RPMI7951 (cell line): ENCODE data around the gene EHBP1. TPM values are rescaled to one million over a fixed set of nuclear protein-coding genes. Genes with fewer than 3 reads are reported as not detected.
A peak's percentile ranks its signal among the peaks of the same experiment; 100 is the strongest.
"Not testable (repeated sequence)": the region's sequence is repeated elsewhere in the genome, so short reads cannot be mapped to it uniquely, and the experiment has no call there.

ENCODE experiments used
- DNase-seq: peaks from one replicate; pipeline ENCODE4 v3.0.0-alpha.2; 2012; ENCODE audit warnings: low read depth
- total RNA-seq: library from RNA; depleted of rRNA; stranded (reverse); fragments of >200 nt; shearing (Covaris generic); gene quantifications from 2 replicates; pipeline ENCODE4 v1.2.3, GENCODE V29; 2014; rRNA removed

EHBP1 gene
- total RNA-seq, 1 experiment from 2014 or later: 33.8 TPM

GRCh38 chr2:63066838-63067237 lies 361.3 kb downstream of the EHBP1 start:
- DNase-seq: no peak

- DNase-seq: no peak
These were observed 366.2 kb downstream of the EHBP1 start for GRCh38 chr2:63071664-63072063.

- no peak for DNase-seq
These were observed 368.5 kb downstream of the EHBP1 start for GRCh38 chr2:63073994-63074393.

DNA sequence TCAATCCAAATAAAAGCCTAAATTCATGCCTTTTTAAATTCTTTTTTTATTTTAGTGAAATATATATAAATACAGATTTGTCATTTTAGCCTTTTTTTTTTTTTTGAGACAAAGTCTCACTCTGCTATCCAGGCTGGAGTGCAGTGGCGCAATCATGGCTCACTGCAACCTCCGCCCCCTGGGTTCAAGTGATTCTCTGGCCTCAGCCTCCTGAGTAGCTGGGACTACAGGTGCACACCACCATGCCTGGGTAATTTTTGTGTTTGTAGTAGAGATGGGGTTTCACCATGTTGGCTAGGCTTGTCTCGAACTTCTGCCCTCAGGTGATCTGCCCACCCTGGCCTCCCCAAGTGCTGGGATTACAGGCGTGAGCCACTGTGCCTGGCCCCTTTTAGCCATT lies 368.9 kb downstream of the EHBP1 start:
- DNase-seq: not testable (repeated sequence)

DNA sequence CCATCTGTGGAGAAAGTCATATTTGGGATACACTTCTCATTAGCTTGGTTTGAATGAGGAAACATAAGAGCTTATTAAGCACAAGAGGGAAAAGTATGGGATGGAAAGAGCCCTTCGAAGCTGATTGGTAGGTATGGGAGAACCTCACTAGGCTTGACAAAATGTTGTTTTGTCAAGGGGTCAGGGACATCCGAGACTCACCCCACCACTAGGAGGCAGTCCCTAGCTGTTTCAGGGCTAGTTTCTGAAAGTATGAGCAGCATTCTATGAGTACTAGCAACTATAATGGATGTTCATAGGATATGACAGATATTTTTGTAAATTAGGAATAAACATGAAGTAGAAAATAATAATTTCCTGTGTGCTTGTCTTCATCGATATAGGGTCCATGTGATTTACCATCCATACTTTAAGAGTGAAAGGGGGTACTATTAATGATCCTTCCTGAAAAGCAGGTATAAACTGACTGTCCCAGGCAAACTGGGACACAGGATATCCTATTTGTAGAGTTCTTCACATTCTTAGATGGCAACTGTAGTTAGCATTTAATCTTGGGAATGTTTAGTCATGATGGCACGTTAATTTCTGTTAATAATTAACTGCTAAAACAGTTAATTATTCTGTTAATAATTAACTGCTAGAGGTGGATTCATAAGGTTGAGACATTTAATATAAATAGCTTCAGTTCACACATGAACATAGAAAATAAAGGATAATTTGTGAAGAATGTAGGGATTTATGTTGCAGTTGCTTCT lies 373.5 kb downstream of the EHBP1 start:
- DNase-seq: peak; percentile 19

DNA sequence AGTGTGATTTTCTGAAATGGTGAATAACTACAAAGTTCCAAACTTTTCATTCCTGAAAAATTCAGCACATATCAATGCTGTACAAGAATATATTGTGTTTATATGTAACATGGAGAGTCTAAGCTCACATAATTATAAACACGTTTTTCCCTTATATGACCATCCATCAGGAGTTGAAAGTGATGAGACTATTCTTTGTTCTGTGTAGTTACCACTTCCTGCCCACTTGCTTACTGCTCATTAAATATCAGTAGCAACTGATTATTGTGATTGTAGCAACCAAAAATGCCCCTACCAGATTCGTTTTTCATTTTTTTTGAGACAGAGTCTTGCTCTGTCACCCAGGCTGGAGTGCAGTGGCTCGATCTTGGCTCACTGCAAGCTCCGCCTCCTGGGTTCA lies 375.9 kb downstream of the EHBP1 start:
- DNase-seq: peak; percentile 10

- no peak for DNase-seq
These were observed 381.2 kb downstream of the EHBP1 start for GRCh38 chr2:63086687-63087086.

DNA sequence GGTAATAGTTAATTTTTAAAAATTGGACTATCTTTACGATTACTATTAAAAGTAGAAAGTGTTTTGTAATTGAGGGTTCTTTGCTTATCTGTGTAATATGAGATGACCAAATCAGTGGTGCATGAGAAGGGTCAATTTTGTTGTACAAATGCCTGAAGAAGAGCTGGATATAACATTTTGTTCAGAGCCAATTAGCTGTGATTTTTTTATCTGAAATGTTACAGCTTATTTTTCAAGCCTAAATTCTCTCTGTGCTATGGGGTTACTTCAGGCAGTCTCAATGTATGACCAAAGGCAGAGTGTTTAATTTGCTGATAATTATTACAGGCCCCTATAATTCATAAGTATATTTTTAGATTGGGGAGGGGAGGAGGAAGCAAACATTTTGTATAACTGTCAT lies 386.9 kb downstream of the EHBP1 start:
- DNase-seq: no peak

GRCh38 chr2:63092857-63093256 lies 387.3 kb downstream of the EHBP1 start:
- no peak for DNase-seq

- DNase-seq: no peak
These were observed 388.0 kb downstream of the EHBP1 start for GRCh38 chr2:63093502-63093901.

Other genes with a start within 250 kb of the EHBP1 start
- gene TMEM17, start 199.5 kb upstream of the EHBP1 start, total RNA-seq: 3.2 and 3.5 TPM in 2 replicates